Stimulated activated CD4-positive, alpha-beta T cell treated with anti-CD3 and anti-CD28 coated beads, Interleukin-15, amount 100 ng/mL, for 48 hours (primary cell): ENCODE data around the gene CFAP61.
"Not testable (repeated sequence)": the region's sequence is repeated elsewhere in the genome, so short reads cannot be mapped to it uniquely, and the experiment has no call there.

ENCODE experiments used
- DNase-seq, 2 donors: peaks; one replicate each; pipeline ENCODE4 v3.0.0-alpha.2; 2020; ENCODE audit warnings: low read depth in 2 of 2

Gene CFAP61

DNA sequence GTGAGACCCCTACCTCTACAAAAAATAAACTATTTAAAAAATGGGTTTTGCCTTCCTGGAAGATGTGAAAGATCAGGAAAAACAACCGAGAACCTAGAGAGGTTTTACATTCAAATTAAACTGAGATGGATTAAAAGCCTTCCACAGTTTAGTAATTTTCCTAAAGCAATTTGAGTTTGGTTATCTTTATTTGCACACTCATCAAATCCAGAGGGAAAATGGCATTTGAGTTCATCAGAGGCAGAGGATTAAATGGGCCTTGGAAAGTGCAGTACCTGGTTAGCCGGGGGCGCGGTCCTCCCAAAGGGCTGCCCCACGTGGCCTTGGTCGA, 158.6 kb downstream of the CFAP61 start:
- DNase-seq, result no peak

DNA sequence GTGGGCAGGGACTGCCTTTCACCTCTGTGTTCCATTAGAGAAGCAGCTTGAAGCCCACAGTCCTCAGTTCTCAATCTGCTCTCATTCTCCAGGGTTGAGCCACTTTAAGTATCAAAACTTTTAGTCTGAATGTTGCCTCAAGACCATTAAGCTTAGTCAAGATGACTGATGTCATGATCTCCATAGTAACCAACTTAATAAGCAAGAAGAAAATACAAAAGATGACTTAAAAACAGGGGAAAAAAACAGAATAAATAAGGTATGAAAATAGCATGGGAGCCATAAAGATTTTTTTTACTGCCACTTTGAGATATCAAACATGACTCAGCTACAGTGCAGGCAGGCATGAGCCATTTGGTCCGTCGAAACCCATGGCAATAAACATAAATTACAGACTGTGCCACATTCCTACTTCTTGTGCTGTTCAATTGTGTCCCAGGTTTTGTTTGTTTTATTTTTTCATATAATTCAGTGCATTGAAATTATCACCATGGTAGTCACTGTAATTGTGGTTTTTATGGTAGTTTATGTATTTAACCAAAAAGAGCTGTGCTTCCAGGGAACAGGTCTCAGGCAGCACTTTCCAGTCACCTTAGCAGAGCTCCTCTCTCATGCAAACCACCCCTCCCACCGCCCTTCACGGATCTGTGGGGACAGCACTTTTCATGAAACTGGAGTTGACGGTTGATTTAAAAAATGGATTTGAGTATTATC, 159.1 kb downstream of the CFAP61 start:
- DNase-seq, result no peak

DNA sequence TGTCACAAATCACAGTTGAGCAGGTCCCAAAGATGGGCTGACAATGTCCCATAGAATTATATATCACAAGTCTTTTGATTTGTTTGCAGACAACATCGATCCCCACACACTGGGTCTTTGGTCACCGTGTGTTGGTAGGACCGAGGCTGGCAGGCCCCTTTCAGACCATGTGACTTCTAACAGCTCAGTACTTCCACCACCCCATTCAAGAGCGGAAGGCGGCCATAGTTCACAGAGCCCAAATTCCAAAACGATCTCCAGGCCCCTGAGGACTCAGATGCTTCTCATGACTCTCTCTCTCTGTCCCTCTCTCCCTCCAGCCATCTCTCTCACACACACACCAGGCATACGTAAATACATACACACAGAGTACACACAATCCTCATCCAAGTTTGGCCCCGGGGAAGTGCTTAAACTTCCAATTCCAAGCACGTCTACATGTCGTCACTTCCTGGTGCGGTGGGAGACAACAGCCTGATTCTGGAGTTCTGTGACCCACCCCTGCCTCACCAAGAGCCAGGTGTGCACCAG, 159.7 kb downstream of the CFAP61 start:
- DNase-seq, result no peak

DNA sequence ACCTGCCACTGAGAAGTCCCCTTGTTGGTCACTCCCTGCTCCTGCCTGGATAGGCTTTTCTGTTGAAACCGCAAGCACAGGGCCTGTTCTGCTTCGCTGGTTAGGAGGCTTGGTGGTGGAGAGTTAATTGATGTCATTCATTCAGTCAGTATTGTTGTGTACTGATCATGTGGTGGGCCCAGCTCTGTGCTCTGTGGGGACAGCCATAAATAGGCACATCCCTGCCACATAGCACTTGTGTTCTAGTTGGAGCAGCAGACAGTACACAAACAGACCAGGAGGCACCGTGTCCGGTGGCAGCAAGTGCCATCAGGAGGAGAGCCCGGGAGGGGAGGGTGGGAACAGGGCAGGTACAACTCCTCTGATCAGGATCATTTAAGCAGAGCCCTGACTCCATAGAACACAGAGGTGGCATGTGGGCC, 160.4 kb downstream of the CFAP61 start:
- no peak for DNase-seq

DNA sequence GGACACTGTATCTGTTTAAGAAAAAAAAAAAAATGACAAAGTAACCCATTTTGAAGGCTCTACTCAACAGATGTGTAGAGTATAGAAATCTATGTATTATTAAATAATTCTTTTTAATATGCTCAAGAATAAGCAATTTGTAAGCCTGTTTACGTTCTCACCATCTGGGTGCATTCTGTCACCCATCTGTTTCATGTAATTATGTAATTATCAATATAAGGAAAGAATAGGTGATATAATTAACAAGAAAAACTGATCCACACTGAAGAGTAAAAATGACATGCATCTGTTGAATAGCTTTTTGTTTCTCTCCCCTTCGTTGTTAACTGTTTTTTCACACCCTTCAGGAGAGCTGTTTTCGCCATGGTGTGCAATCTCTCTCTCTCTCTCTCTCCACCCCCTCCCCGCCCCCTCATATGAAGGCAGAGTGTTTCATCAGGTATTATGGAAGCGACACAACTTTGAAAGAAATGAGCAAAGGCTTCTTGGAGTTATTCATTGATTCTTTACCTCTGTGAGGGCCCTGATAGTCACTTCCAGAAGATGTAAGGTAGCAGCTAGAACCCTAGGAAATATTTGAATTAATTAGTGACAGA, 161.3 kb downstream of the CFAP61 start:
- DNase-seq, result no peak

DNA sequence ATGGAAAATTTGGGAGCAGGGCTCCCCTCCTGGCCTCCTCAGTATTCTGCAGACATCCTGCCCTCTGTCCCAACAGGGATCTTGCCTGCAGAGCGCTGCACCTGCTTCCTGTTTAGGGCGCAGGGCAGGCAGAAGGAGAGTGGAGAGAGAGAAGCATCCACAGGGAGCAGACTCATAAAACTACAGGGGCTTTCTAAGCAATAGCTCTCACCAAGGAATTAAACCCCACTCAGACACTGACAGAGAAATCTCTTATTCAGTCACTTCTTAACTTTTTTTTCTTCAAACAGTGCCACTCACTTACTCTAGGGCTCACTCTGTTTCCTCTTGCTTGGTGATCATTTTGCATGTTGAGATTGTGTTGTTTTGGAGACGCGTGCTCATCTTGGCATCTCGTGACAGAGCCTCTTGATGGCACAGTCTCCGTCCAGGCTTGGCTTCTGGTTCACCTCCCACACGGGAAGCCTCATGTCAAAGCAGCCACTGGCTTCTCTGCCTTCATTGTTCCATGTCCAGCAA, 162.5 kb downstream of the CFAP61 start:
- DNase-seq, result no peak

DNA sequence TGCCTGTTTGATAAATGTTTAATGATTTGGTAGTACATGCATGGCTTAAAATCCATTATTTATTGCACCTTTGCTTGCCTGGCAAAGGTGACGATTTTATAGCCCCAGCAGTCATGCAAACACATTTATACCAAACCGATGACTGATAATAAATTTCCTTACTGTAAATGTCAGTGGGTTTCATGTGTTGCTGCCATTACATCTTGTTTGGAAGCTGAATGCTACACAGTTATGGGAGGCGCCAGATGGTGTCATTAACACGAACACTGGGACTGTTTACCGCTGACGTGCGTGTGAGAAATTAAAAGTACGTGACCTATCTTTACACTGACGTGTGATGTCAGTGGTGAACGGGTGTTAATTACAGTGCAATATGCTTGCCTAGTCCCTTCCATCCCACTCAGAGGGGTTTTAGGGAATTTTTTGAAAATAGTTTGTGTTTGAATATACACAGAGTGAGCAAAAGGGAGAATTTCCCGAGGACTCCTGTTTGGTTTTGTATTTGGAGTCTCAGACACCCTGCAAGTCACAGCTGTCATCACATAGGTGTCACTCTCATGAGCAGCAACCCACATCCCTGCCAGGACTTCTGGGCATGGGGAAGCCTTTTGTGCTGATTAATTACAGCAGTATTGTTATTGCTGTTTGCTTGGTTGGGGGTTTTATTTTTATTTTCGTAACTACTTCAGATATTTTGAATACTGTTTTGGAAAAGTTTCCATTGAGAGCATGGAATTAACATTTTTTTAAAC, 163.8 kb downstream of the CFAP61 start:
- DNase-seq, result no peak

DNA sequence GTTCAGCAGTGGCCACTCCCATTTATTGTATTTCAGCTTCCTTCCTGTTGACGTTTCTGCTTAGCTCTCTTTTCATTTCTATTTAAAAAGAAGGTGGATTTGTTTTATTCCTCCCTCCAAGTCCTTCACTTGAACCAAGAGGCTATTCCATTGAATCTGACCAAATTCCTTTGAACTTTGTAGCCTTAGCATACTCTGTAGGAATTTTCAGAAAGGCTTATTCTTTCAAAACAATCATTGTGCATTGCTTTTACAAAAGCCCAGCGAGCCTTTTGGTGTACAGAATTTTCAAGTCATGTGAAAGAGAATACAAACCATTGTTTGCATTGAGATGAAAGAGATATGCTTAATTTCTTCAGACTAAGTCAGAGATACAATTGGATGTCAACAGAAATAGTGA, 164.6 kb downstream of the CFAP61 start:
- DNase-seq, result no peak

DNA sequence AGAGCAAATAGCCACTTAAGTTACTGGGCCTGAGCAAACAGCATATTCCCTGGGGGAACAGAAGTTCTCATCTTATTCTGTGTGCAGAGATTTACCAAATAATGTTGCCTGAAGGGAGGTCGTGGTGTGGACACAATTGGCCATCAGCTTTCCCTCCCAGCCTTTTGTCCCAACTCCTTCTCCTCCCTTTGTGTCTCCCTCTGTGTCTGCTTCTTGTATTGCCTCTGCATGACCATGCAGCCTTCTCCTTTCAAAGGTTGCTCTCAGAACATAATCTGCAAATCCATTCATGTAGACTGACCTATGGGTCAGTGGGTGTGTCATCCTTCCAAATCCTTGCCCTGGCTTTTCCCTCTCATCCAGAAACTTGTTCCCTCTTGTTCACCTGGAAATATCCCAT, 165.3 kb downstream of the CFAP61 start:
- no peak for DNase-seq

DNA sequence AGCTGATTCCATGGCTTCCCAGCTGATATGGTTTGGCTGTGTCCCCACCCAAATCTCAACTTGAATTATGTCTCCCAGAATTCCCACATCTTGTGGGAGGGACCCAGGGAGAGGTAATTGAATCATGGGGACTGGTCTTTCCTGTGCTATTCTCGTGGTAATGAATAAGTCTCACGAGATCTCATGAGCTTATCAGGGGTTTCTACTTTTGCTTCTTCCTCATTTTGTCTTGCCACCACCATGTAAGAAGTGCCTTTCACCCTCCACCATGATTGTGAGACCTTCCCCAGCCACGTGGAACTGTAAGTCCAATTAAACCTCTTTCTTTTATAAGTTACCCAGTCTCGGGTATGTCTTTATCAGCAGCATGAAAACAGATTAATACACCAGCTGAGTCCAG, 165.8 kb downstream of the CFAP61 start:
- not testable (repeated sequence) for DNase-seq

DNA sequence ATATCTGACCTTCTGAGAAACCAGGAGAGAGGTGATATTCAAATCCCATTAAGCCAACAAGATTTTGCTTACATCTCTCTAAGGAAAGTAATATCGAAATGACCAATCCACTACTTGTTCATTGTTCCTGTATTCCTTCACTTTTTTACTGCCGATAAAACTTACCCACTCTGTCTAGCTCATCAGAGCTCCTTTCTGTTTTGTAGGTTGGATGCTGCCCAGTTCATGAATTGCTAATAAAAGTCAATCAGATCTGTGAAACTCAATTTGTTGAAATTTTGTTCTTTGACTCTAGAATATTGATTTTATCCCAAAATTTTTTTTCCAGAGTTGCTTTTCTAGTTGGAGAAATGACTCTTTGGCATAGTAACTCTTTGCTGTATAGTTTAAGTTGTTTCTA, 166.7 kb downstream of the CFAP61 start:
- DNase-seq, result no peak

DNA sequence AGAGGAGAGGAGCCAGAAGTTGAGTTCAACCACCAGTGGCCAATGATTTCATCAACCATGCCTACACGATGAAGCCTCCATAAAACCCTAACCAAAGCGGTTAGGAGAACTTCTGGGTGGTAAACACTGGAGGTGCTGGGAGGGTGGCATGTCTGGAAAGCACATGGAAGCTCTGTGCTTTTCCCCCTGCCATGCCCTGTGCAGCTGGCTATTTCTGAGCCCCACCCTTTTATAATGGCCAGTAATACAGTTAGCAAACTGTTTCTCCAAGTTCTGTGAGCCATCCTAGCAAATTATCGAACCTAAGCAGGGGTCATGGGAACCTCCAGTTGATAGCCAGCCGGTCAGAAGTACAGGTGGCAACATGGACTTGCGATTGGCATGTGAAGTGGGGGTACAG, 167.8 kb downstream of the CFAP61 start:
- no peak for DNase-seq

DNA sequence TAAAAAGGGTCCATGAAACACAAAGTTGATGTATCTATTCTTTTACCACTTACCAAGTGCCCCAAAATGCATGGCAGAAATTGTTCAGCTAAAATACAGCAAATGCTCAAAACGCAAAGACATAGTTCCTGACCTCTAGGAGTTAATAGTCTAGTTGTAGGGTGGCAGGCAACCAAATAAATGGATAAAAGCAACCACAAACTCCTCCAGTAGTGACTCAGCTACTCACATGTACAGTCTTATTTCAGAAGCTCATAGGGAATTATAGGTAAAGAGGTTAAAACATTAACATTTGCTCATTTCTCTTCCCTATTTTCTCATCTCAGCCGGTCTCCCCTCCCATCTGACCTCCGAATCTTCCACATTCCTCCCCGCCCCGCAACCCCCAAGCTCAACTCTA, 171.6 kb downstream of the CFAP61 start:
- no peak for DNase-seq

DNA sequence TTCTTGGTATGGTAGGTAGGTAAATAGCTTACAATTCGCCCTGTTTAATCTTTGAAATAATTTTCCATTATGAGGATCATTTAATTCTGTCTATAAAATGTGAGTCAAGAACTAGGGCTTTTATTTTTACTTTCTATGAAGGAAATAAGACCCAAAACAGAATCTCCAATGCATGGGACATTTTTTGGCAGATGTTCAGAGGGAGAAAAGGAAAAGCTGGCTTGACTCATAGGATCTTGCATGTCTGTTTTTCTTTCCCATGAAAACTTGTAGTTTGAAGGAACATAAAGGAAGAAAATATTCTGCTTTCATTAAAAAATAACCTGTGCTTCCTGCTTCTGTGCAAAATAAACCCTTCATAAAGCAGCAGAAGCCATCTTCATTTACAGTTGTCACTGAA, 172.5 kb downstream of the CFAP61 start:
- DNase-seq, result no peak

DNA sequence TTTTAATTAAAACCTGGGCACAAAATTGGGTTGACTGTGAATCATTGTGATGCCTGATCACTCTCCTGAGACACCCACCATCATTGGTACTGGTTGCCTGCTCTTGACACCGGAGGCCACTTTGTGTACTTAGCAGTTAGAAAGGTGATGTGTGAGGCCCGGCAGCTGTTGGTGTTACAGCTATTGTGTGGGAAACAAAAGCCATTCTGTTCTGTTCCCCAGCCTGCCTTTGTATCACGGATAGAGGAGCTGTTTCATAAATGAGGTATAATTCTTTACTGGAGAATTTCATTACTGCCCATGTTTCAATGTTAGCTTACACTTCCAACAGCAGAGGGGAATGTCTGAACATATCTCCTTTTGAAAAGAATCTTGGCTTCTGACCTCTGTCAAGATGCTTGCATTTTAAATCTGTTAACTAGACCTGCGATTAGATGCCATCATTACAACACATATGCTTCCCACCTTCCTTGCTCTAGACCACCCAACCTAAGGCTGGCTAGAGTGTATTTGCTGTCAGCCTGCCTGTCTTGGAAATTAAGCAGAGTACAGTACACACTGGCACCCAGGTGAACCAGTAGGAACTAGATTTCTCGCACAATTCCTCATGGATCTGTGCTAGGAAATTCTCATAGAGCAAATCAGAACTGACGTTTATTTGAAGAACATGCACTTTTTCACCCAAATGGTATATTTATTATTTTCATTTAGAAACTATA, 173.2 kb downstream of the CFAP61 start:
- no peak for DNase-seq

DNA sequence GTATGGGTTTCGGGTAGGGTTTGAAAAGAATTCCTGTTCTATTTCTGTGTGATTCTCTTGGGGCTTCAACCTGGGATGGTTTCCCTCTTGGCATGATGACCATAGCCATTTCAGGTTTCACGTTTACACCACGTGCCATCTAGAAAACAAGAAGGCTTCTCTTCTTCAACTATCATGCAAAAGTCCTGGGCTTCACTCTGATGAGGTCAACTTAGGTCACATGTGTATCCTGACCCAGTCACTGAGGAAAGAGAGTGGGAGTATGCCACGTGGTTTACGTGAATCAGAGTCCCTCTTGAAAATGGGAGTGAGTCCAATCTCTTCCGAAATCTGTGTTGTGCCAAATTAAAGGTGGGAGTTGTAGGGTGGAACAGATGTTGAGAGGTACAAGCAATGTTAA, 174.2 kb downstream of the CFAP61 start:
- no peak for DNase-seq

DNA sequence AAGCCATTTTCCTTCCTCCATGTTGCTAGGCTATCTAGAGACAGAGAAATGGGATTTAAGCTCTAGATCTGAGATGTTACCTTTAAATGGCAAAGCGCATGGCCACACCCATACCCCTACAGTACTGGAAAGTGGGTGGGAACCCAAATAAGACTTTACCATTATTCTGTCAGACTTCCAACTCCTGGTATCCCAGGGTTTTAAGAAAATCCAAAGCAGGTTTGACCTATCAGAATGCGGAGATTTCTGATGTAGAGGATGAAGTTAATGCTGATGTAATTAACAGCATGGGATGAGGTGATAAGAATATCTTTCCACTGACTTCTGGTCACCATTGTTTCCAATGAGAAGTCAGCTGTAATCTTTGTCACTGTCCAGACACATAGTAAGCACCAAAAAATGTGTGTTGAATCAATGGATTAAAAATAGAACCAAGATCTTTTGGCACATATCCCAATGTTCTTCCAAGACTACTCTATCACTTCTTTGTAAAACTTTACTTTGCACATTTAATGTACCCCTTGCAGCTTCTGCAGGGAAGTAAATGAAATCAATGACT, 174.8 kb downstream of the CFAP61 start:
- DNase-seq, result no peak

DNA sequence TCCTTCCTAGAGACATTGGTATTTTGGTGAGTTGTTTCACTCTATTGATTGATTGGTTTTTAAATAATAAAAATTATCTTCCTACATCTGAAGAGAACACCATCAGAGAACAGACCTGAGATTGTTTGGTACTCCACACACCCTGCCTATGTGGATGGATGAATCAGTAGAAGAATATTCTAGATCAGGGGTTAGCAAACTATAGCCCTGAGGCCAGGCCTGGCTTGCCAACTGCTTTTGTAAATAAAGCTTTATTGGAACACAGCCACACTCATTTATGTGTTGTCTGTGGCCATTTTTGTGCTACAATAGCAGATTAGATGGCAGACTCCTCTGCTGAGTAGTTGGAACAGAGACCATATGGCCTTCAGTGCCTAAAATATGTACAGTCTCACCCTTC, 176.0 kb downstream of the CFAP61 start:
- no peak for DNase-seq

DNA sequence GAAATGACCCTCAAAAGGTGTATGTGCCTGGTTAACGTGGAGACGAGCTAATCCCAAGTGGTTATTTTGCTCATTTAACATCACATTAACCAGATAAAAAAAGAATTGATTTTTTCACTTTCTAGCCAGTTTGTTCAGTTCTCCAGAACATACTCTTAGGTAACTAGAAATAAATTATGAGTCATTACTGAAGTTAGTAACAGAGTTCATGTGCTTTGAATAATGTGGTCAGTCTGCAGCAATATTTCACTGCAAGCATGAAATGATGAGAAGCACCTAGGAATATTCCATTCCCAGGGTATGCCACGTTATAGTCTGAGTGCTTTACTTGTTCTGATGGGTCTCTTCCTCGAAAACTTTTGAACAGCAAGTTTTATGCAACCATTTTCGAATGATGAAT, 177.3 kb downstream of the CFAP61 start:
- DNase-seq, result no peak

DNA sequence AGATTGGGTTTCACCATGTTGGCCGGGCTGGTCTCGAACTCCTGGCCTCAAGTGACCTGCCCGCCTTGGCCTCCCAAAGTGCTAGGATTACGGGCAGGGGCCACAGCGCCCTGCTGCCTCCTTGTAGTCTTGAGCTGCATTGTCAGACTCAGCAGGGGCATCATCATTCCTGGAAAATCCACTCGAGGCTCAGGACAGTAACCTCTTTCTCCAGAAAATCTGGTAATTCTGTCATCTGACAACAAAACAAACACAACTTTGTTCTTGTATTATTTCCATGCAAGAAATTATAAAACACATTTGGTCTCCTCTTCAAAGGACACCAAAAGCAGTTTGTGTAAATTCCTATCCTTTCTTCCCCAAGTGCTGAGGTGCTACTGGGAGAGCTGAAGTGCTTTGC, 178.4 kb downstream of the CFAP61 start:
- no peak for DNase-seq

DNA sequence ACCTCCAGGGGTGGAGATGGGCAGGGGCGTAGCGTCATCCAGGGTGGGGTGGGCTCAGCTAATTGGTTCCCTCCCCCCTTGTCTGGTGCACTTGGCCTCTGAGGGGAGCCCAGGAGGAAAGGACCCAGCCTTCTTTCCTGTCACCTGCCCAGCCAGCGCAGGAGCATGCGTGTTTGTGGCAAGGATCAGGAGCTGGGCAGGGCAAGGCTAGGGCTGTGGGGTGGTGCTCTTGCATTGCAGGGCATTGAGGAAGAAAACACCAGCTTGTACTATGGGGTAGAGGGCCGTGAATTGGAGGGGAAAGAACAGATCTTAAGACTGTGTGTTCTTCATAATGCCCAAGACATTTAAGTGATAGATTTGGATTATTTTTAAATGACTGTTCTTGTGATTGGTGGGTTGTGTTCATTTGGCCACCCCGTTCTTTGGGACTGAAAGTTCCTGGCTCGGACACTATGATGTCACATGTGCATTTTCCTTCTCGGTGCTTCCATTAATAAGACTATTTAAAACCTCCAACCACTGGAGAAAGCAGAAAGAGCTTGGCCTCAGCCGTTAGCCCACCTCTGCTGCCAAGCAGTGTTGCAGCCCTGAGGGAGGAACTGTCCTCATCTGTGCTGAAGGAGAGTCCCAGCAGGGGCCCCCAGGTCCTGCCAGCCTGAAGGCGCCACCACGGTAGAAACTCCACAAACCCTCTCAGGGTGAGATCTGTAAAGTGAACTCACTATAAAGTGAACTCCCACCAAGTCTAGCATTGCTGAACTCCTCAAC, 179.4 kb downstream of the CFAP61 start:
- DNase-seq, result no peak
